ENCODE data around the gene ANKS1A.

ANKS1A gene

GRCh38 chr6:35058865-35059522 lies 169.9 kb downstream of the ANKS1A start:
- no peaks in the 10 kb centered on the region for H4K20me1 ChIP-seq (ENCODE audit: insufficient read depth)
- H3K27me3 ChIP-seq (ENCODE audit: insufficient read depth, low read depth), result no peaks in the 10 kb centered on the region
- no peaks in the 10 kb centered on the region for H3K79me2 ChIP-seq (ENCODE audit: insufficient read depth, low read depth)
- H3K36me3 ChIP-seq (ENCODE audit: insufficient read depth), result no peaks in the 10 kb centered on the region
- TF ChIP-seq, protein P1, sequence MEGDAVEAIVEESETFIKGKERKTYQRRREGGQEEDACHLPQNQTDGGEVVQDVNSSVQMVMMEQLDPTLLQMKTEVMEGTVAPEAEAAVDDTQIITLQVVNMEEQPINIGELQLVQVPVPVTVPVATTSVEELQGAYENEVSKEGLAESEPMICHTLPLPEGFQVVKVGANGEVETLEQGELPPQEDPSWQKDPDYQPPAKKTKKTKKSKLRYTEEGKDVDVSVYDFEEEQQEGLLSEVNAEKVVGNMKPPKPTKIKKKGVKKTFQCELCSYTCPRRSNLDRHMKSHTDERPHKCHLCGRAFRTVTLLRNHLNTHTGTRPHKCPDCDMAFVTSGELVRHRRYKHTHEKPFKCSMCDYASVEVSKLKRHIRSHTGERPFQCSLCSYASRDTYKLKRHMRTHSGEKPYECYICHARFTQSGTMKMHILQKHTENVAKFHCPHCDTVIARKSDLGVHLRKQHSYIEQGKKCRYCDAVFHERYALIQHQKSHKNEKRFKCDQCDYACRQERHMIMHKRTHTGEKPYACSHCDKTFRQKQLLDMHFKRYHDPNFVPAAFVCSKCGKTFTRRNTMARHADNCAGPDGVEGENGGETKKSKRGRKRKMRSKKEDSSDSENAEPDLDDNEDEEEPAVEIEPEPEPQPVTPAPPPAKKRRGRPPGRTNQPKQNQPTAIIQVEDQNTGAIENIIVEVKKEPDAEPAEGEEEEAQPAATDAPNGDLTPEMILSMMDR (conservative IDR thresholded peaks at IDR 0.05; ENCODE audit: low read depth, low read length), result no peak
- no peak overlapping the region for H3K4me2 ChIP-seq
- no peak overlapping the region for H3K27ac ChIP-seq
- H3K4me3 ChIP-seq (IDR thresholded peaks at IDR 0.05; ENCODE audit: insufficient read depth, low read depth, low read length), result no peak overlapping the region
- no peak overlapping the region for H2AFZ ChIP-seq (ENCODE audit: low read depth)
- no peak overlapping the region for H3K9ac ChIP-seq
- no peaks in the 10 kb centered on the region for H3K4me1 ChIP-seq (ENCODE audit: low read depth, poor library complexity, severe bottlenecking)

- Histone ChIP-seq H3K27me3 (ENCODE audit: insufficient read depth, low read depth) (no peaks in the 10 kb centered on the region), H3K36me3 (ENCODE audit: insufficient read depth) (no peaks in the 10 kb centered on the region), H3K4me1 (ENCODE audit: low read depth, poor library complexity, severe bottlenecking) (no peaks in the 10 kb centered on the region), H3K9ac (no peak overlapping the region), H3K79me2 (ENCODE audit: insufficient read depth, low read depth) (no peaks in the 10 kb centered on the region), H2AFZ (ENCODE audit: low read depth) (no peak overlapping the region), H3K27ac (no peak overlapping the region), H3K4me3 (IDR thresholded peaks at IDR 0.05; ENCODE audit: insufficient read depth, low read depth, low read length) (no peak overlapping the region), H3K4me2 (no peak overlapping the region), H4K20me1 (ENCODE audit: insufficient read depth) (no peaks in the 10 kb centered on the region)
- TF ChIP-seq, protein P1 (conservative IDR thresholded peaks at IDR 0.05; ENCODE audit: low read depth, low read length), result no peak
These were observed 170.7 kb downstream of the ANKS1A start for GRCh38 chr6:35059596-35060345.

DNA sequence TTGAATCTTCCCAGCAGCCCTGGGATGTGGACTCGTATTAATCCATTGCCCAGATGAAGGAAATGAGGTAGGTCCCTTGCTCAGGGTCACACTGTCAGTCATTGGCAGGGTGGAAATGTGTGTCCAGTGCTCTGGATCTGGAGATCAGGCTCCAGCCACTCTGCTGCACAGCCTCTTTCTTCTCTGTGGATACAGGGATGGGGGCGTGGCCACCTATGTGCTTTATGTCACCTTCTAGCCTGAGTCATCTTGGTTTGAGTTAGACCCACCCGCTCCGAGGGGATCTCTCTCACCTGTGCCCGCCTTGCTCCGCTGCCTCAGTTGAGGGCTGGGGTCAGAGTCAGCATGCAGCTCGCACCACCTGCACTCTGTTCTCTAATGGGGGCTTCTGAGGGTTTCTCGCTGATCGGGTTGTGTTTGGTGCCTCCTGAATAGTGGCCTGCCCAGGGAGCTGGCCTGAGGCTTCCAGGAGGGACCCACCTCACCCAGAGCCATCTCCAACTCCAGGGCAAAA lies 172.1 kb downstream of the ANKS1A start:
- Histone ChIP-seq H3K36me3 (ENCODE audit: insufficient read depth) (no peaks in the 10 kb centered on the region), H3K27ac (no peak overlapping the region), H3K27me3 (ENCODE audit: insufficient read depth, low read depth) (no peaks in the 10 kb centered on the region), H3K4me3 (IDR thresholded peaks at IDR 0.05; ENCODE audit: insufficient read depth, low read depth, low read length) (no peak overlapping the region), H3K4me1 (ENCODE audit: low read depth, poor library complexity, severe bottlenecking) (no peaks in the 10 kb centered on the region), H4K20me1 (ENCODE audit: insufficient read depth) (no peaks in the 10 kb centered on the region), H2AFZ (ENCODE audit: low read depth) (no peak overlapping the region), H3K4me2 (no peak overlapping the region), H3K9ac (no peak overlapping the region), H3K79me2 (ENCODE audit: insufficient read depth, low read depth) (no peaks in the 10 kb centered on the region)
- TF ChIP-seq, protein P1 (conservative IDR thresholded peaks at IDR 0.05; ENCODE audit: low read depth, low read length), result no peak

- TF ChIP-seq, protein P1 (conservative IDR thresholded peaks at IDR 0.05; ENCODE audit: low read depth, low read length), result no peak
- H3K27me3 ChIP-seq (ENCODE audit: insufficient read depth, low read depth), result no peaks in the 10 kb centered on the region
- no peaks in the 10 kb centered on the region for H3K4me1 ChIP-seq (ENCODE audit: low read depth, poor library complexity, severe bottlenecking)
- no peaks in the 10 kb centered on the region for H3K79me2 ChIP-seq (ENCODE audit: insufficient read depth, low read depth)
- no peak overlapping the region for H3K4me3 ChIP-seq (IDR thresholded peaks at IDR 0.05; ENCODE audit: insufficient read depth, low read depth, low read length)
- no peak overlapping the region for H3K4me2 ChIP-seq
- no peaks in the 10 kb centered on the region for H3K36me3 ChIP-seq (ENCODE audit: insufficient read depth)
- H3K27ac ChIP-seq, result no peak overlapping the region
- H2AFZ ChIP-seq (ENCODE audit: low read depth), result no peak overlapping the region
- H4K20me1 ChIP-seq (ENCODE audit: insufficient read depth), result no peaks in the 10 kb centered on the region
- no peak overlapping the region for H3K9ac ChIP-seq
These were observed 172.8 kb downstream of the ANKS1A start for GRCh38 chr6:35061651-35062410.

Data from KMS-11 (cell line).